GM21576 (cell line): Measurements from ENCODE around the gene RAMP1.

ENCODE experiments used
- ATAC-seq: cut with Tn5 transposase; IDR thresholded peaks from one replicate; pipeline ENCODE4 v1.9.1; 2021; ENCODE audit warnings: mild to moderate bottlenecking, moderate library complexity; ENCODE audit not compliant: unreplicated experiment

The RAMP1 gene

DNA sequence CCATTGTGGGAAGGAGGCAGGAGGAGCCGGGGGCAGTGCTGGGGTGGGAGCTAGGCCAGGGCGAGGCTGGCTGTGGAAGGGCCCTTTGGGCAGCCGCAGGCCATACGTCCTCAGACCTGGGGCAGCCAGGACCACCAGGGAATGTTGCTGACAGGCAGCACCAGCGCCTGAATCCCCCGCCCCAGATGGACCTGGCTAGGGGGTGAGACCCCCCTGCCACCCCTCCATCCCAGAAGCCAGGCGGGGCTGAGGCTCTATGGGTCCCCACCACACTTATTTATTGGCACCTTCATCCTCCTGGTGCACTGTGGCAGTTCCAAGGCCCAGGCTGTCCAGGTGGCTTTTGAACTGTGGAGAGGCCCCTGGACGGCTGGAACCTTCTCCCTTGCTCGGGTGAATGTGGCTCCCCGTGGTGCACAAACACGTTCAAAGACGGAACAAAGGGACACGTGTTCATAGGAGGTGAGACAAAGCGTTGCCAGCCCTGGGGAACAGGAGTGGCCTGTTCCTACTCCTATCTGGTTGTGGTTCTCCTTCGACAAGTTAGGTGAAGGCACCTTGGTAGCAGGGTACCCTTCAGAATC lies 35.1 kb downstream of the RAMP1 start:
- no peak for ATAC-seq

DNA sequence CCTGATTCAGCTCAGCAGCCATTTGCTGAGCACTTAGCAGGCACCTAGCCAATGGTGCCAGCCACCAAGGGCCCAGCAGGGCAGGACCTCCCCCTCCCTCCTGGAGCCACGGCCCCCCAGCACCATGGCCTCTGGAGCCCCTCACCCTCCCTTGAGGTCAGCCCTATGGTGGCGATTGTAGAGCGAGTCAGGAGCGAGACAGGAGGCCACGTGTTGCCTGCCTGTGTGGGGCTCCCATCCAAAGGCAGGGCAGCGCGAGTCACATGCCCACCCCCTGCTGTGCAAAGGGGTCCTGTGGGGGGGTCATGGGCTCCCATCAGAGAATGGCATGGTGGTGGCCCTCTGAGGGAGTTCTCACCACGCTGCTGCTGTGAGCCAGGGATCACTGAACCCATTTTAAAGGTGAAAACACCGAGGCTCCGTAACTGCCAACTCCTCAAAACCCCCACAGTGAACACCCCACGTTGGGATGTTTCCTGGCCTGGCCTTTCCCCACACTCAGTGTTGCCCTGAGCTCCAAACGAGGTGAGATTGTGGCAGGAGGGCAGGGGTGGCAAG lies 35.6 kb downstream of the RAMP1 start:
- ATAC-seq = no peak

DNA sequence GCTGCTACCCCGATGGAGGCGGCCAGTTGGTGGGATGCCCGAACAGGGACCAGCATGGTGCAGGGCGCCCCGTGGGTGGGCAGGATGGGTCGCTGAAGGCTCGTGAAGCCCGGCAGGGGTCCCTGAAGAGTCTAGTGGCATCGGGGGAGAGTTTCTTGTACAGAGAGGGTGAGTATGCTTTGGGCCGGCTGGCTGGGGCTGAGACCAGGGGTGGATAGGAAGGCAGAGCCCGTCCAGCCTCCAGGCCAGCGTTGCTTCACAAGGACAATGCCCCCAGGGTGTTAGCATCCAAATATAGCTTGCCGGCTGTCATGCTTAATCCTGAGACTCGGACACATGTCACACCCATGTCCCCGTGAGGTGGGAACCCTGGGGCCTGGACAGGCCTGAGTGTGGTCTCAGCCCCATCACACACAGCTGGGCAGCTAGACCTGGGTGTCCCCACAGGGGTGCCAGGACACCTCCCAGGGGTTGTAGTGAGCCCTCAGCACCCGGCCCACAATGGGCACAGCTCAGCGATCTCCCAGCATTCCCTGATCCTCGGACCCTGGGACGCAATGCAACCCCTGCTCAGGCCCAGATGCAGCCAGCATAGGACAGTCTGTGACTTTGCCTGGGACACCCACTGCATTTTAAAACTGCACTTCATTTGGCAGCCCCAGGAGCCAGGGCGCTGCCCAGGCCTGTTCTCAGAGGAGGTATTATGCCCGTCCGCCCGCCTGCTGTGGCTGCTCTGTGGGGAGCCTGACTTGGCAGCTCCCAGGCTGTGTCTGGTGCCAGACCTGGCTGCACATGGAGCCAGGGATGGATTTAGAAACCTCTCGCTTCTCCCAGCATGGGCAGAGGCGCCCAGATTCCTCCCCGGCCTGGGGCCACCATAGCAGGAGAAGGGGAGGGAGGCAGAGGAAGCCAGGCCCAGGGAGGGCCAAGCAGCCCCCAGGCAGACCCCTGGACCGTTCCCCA lies 36.4 kb downstream of the RAMP1 start:
- ATAC-seq = no peak

DNA sequence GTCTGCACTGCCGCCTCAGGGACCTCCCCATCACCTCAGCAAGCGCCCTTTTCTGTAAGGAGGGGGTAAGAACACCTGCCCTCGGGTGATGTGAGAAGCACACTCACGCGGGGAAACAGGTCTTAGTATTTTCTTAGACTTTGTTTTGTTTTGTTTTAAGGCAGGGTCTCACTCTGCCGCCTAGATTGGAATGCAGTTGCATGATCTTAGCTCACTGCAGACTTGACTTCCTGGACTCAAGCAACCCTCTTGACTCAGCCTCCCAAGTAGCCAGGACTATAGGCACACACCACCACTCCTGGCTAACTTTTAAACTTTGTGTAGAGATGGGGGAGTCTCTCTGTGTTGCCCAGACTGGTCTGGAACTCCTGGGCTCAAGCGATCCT lies 37.1 kb downstream of the RAMP1 start:
- no peak for ATAC-seq

DNA sequence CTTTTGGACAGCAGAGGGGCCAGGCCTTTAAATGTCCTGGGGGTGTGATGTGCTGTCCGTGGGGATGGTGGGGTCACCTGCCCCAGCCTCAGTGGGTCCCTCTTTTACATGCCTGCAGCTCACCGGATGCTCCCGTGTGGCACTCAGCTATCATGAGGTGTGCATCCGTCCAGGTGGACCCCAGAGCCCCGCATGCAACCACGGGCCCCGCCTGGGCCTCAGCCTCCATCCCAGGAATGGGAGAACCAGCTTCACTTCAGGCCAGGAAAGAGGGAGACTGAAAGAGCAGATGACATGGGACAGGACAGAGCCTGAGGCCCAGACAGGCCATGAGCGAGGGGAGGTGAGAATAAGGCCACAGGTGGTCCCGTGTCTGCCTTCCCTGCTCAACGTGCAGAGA lies 37.5 kb downstream of the RAMP1 start:
- no peak for ATAC-seq

DNA sequence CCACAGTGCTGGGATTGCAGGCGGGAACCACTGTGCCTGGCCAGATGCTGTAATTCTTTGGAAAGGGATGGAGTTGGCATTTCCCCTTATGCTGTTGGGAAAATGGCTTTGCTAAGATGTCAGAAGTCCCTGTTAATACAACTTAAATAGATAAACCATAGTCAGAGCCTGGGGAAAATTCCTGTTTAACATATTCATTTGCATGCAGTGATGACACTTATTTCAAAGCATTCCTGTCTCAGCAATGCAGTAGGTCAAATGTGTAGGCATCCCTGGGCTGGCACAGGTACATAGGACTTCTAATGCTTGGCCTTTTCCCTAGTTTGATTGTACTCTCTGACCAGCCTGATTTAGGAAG lies 38.6 kb downstream of the RAMP1 start:
- ATAC-seq = no peak

DNA sequence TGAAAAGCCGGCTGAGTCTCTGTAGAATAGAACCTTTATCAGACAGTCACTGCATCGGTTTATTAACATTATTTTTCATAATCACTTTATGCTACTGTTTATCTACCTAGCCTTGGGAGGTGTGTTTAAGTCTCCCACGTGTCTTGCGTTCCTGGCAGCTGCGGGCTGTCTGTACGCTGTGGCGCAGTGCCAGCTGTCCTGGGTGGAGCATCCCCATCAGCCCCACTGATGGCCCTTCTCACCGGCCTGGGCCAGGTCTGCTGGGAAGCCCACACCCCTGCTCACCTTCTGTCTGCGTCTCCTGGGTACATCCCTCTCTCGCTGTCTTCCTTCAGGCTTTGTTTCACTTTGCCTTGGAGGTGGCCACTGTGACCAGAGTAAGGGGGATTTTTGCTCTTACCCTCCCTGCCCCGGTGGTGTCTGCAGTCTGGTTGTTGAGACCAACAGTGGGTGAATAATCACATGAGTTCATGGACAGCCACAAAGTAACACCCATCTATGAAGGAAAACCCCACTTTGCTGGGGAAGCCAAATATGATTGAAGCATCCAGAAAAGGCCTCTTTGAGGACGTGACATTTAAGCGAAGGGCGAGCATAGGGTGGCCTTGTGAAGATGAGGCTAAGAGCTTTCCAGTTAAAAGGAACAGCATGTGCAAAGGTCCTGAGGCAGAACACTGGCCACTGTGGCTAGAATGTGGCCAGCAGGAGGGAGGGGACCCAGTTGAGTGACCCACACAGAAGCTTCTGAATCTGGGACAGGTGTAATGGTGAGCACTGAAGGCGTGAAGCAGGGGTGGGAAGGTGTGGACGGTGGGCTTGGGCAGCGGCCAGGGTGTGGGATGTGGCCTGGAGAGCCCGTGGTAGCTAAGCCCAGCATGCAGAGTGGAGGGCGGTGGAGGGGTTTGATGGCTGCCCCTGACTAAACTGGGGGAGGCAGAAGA lies 41.7 kb downstream of the RAMP1 start:
- ATAC-seq = no peak

DNA sequence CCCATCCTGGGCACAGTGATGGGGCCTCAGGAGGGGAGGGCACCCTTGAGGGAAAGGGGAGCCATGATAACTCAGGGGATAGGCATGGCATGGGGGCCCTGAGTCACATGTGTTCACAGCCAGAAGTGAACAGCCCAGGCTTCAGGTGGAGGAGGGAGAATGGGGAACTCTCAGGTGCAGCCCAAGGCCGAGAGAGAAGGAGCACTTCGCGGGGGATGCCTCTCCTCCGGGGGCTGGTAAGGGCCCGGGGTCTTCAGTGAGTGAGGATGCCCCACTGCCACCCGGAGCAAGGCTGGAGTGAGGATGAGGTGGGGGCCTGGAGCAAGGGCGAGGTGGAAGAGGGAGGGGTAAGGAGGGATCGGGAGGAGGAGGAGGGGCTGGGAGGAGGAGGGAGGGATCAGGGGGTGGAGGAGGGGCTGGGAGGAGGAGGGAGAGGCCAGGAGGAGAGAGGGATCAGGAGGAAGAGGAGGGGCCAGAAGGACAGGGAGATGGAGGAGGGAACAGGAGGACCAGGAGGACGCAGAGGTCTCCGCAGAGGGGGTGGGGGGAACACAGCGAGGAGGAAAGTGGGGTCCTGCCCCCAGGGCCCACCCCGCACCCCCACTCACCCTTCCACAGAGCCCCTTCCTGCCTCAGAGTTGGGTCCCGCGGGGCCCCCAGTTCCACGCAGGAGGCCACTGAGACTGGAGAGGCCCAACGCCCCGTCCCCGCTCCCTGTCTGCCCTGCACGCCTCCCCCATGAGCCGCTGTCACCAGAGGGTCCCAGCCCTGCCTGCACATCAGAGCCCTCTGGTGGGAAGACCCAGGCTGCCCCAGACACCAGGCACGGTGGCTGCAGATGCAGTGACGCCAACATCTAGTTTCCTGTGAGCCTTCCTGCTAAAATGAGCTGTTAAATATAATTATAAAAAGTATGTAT lies 42.8 kb downstream of the RAMP1 start:
- no peak for ATAC-seq

DNA sequence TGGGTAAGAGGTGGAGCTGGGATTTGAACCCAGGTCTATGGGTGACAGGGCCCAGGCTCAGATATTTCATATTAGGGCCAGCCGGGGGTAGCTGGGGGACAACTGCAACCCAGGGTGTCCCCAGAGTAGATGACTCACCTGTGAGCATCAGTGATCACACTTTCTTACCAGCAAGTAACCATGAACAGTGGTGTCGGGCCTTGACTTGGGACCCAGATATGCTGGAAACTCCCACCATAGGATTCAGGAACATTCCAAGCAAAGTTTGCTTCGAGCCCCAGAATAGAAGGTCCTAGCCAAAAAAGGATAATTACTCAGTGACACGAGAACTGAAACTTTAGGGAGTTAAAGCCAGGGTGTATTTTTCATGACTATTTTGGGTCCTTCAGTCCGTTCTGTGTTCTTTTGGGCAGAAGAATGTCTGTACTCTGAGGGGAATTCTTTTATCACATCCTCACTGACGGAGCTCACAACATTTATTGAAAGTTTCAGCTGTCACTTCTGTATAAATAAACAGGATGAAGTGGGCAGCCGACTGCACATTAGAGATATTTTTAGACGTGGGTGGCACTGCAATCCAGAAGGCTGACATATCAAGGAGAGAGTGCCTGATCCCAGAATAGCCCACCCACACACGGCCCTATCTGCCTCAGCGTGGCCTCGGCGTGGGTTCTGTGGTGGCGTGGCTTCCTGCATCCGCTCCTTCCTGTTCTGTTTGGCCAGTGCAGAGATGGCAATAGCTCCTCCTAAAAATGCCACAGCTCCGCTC lies 45.6 kb downstream of the RAMP1 start:
- ATAC-seq = no peak

DNA sequence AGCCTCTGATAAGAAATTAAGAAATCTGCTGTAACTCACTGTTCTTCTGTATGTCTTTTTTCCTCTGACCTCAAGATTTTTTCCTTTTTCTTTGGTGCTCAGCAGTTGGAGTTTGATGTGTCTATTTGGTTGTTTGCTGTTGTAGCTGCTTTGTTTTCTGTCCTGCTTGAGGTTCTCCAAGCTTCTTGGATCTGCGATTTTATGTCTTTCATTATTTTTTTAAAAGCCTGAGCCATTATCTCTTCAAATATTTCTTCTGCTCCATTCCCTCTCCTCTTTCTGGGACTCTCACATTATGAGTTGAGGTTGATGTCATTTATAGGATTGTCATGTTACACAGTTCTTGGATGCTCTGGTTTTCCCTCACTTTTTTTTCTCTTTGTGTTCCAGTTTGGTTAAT lies 47.7 kb downstream of the RAMP1 start:
- no peak for ATAC-seq

DNA sequence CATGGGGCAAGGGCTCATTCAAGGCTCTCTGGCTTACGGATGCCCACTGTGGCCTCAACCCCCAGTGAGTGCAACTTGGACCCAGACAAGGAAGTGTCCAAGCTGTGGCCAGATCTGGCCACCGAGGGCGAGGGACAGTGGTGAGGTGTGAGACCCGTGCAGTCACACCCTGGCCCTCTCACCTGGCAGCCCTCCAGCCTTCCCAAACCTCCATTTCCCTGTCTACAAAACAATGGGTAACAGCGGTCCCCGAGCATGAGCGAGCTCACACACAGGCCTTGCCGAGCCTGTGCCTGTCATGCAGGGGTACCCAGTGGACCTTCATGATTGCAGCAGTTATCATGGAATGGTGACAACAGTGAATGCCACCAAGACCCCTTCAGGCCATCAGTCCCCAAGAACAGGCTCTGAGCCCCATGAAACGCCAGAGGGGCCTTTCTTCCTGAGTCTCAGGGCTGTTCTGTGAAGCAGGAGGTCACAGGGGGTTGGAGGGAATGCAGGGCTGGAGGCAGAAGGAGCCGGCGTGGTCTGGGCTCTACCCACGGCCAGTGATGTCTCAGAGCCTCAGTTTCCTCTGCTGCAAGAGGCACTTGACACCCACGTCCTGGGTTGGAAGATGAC lies 49.8 kb downstream of the RAMP1 start:
- ATAC-seq = no peak

DNA sequence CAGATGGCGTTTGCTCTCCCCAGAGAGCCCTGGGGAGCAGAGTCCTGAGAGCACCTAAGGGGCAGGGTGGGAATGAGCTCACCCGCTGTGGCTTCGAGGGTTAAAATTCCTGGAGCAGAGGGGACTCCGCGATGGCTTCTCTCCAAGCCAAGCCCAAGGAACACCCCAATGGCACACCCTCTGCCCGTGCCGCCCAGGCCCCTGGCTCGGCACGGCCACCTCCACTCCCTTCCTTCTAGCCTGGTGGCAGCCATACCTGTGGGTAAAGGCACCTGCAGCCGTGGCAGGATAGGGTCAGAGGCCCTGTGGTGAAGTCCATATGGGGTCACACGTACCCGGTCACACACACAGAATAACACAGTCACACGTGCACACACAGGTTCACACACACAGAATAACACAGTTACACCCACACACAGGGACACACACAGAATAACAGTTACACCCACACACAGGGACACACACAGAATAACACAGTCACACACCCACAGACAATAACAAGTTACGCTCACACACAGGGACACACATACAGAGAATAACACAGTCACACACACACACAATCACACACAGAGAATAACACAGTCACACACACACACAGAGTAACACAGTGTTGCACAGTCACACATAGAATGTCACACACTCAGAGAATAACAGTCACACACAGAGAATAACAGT lies 50.5 kb downstream of the RAMP1 start:
- no peak for ATAC-seq

DNA sequence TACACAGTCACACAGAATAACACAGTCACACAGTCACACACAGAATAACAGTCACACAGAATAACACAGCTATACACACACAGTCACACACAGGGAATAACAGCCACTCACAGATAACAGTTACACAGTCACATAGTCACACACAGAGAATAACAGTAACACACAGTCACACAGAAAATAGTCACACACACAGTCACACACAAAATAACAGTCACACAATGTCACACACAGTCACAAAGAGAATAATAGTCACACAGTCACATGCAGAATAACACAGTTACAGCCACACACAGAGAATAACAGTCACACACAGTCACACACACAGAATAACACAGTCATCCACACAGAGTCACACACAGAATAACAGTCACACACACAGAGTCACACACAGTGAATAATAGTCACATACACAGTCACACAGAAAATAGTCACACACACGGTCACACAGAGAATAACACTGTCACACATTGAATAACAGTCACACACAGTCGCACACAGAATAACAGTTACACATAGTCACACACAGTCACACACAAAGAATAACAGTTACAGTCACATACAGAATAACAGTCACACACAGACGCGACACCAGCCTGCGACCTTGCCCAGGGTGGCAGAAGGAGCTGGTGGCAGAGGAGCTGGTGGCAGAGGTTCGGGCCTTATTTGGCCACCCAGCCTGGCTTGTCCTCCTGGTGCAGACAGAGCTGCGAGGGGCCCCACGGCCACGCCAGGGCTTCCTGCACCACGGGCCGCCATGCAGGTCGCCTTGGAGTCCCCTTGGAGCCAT lies 51.3 kb downstream of the RAMP1 start:
- no peak for ATAC-seq

DNA sequence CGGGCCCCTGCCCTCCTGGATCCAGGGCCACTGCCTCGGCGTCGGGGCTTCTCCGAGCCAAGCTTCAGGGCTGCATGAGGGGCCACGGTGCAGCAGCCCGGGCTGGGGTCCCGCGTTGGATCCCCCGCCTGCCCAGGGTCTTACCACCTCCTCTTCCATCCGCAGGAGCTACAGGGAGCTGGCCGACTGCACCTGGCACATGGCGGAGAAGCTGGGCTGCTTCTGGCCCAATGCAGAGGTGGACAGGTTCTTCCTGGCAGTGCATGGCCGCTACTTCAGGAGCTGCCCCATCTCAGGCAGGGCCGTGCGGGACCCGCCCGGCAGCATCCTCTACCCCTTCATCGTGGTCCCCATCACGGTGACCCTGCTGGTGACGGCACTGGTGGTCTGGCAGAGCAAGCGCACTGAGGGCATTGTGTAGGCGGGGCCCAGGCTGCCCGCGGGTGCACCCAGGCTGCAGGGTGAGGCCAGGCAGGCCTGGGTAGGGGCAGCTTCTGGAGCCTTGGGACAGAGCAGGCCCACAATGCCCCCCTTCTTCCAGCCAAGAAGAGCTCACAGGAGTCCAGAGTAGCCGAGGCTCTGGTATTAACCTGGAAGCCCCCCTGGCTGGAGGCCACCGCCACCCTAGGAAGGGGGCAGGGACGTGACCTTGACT lies 52.1 kb downstream of the RAMP1 start:
- no peak for ATAC-seq

DNA sequence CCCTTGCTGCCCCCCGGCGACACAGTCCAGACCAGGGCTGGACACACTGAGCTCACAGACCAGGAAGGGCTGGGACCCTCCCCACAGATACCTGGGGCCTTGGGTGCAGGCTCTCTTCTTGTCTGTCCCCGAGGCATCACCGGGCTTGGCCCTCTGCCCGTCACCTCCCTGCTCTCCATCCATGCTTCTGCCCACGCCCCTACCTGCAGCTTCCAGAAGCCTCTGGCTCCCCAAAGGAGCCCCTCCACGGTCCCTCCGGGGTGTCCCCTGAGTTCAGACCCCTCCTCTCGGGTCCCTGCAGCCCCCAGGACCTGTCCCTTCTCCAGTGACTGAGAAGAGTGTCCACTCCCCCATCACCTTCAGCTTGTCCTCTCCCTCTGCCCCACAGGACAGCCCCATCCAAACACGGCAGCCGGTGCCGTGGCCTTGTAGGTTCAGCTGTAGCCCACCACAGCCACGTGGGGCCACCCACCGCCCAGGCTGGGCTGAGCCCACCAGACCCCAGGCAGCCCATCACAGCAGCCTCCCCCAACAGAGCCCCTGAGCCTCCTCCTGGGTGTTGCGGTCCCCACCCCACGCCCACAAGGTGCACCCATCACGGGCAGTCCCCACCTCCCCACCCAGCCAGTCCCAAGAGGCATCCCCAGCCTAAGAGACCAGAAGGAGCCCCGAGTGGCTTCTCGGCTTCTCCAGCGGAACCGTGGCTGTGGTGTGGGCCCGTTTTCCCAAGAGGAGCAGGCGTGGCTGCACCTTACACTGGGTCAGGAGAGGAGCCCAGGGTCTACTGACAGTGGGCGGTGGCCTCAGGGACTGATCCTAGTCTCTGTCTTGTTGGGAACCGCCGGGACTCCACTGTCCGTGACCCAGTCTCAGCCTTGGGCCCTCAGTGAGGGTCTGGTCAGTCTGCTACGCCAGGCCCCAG lies 53.1 kb downstream of the RAMP1 start:
- no peak for ATAC-seq
